GM18907 (cell line): ENCODE data around the gene NEGR1.

Experiments
- ATAC-seq: cut with Tn5 transposase; IDR thresholded peaks from one replicate; pipeline ENCODE4 v1.9.1; 2021; ENCODE audit warnings: mild to moderate bottlenecking, moderate library complexity; ENCODE audit not compliant: unreplicated experiment

NEGR1 gene

GRCh38 chr1:71521655-71522264, 760.6 kb downstream of the NEGR1 start:
- no peak for ATAC-seq

GRCh38 chr1:71511505-71511904, 770.8 kb downstream of the NEGR1 start:
- no peak for ATAC-seq

GRCh38 chr1:71510725-71511124, 771.6 kb downstream of the NEGR1 start:
- no peak for ATAC-seq

- no peak for ATAC-seq
Observed at GRCh38 chr1:71509051-71509595, 773.2 kb downstream of the NEGR1 start.

DNA sequence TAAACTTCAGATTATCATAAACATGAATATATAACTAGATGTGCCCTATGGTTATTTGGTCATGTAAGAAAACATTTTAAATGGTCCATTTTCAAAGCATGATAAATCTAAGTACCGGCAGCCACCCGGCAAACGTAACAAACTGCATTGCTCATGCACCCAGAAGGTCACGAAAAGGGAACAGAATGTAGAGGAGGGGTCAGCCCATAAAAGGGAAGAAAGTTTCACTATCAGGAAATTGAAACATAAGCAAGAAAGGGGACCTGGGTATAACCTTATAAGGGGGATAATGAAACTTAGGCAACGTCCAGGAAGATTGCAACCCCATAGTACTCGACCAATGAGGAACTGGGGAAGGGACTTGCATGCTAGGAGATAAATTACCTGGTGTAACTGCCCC, 780.3 kb downstream of the NEGR1 start:
- ATAC-seq = no peak

GRCh38 chr1:71498542-71498941, 783.8 kb downstream of the NEGR1 start:
- no peak for ATAC-seq

DNA sequence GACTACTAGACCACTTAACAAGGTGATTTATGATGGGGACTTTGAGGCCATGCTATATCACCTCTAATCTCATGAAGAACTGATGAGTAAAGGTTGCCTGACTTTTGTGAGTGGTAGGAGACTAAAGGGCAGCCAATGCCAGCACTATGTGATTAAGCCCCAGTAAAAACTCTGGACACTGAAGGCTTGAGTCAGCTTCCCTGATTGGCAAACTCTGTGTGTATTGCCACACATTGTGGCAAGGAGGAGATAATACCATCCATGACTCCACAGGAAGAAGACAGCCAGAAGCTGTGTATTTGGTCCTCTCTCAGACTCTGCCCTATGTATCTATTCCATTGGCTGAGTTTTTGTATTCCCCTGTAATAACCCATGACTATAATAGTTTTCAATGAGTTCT, 788.2 kb downstream of the NEGR1 start:
- no peak for ATAC-seq

DNA sequence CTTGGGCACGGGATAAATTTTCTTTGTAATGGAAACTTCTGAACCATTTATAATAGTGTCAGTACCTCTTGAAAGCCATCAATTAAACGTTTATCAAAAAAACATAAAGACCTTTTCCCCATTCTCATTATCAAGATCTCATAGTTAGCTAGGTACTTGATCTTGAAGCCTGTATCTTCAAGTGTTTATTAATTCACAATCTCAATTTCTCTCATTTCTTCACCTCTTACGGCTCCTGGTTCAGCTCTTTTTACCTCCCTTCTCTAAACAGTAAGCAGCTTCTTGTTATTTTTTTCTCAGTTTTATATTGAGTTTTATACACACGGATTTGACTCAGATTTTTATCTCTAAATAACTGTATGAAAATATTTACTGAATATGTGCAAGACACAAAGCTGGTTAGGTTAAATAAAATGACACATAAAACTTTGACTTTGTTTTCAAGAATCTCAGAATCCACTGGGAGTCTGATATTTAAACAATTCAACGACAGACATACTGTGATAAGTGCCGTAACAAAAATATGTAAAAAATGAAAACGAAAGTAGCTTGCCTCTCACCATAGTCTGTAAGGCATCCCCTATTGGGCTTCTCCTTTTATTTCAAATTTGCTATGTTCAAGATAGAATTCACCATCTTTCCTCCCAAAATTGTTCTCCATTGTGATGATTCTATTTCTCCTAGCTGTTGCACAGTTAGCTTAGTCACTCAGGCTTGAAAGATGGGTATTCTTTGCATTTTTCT, 789.9 kb downstream of the NEGR1 start:
- ATAC-seq = no peak

- ATAC-seq = no peak
Observed at GRCh38 chr1:71490432-71490831, 791.9 kb downstream of the NEGR1 start.

DNA sequence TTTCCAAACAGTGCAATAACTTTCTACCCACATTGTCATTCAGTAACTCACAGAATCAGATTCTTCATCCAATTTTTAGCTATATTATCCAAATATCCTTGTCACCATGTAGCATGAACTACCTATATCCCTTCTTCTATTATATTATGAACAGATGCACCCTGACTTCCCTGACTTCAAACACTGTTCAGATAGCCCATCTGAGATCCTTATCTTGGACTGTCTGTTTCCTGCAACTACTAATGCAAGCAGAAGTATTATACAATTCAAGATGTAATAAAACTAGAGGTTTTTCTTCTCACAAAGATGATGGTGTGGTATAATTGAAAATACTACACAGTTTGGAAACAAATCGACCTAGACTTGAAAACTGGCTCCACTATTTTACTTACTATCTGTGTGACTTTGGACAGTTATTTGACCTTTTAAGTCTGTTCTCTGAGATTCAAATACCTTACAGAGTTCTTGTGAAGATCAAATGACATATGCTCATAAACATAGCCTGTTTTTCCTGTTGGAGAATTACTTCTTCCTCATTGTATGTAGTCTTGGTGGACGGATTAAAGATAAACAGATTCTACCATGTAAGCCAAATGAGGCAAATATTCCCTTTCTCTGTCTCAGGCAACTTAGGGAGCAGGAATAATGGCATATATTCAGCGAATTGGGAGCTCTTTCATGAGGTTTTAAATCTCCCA, 793.6 kb downstream of the NEGR1 start:
- no peak for ATAC-seq

DNA sequence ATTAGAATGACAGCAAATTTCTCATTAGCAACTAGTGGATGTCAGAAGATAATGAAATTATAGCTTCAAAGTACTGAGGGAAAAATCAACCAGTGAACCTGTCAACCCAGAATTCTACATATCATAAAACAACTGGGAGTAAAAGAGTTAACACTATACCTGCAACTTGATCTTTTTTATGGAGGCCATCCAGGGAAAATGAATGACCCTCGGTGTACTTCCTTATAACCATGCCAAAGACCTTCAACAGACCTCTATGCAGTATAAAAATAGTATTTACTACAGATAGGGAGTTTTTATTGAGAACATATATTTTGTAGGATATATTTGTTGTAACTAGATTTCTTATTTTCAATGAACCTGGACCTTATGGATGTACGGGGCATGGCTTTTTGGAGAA, 809.0 kb downstream of the NEGR1 start:
- ATAC-seq = no peak

DNA sequence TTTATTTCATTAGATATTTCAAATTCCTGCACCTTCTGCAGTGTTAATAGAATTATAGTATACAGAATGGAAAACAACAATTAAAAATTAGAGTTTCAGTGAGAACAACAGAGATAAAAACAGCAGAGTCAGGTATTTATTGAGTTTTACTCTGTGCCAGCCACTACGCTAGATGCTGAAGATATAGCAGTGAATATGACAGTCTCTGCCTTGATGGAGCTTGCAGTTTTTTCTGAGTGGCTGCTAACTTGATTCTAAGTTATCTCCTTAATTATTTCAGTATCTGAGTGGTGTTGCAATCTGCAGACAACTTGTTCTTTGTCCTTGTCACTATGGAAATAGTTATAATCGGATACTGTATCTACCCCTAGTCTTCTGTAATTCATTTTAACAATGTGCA, 817.2 kb downstream of the NEGR1 start:
- no peak for ATAC-seq

GRCh38 chr1:71464016-71464415, 818.3 kb downstream of the NEGR1 start:
- no peak for ATAC-seq

DNA sequence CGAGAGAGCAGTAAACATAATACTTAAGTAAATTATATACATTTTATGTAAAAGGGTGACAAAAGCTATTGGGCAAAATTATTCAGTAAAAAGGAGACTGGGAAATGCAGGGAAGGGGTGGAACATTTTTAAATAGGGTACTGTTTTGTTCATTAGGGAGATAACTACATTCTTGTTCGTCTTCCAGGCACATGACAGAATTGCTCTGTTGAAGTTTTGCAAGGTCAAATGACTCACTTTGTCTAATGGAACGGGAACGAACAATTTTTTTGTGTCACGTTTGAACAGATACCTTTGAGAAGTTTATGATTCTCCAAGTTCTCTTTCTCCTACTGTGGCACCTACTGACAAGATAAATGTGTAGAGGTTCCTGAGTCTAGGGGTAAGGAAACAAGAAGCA, 819.2 kb downstream of the NEGR1 start:
- ATAC-seq = no peak

DNA sequence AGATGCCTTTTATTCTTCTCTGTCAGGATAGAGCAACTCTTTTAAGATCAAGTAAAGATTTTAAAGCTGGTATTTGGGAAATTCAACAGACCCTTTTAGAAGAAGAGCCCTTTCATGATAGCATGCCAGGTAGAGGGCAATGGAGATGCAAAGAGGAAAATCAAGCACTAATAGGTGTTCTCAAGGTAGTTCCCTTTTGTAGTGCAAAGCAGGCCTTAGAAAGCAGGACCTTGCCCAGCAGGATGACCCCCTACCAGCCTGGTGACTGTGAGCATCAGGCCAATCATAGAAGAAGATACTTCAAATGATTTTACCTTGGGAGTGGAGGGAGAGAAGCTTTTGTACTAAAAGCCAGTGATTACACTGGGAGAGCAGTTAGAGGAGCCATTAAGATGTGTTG, 820.1 kb downstream of the NEGR1 start:
- ATAC-seq = no peak

DNA sequence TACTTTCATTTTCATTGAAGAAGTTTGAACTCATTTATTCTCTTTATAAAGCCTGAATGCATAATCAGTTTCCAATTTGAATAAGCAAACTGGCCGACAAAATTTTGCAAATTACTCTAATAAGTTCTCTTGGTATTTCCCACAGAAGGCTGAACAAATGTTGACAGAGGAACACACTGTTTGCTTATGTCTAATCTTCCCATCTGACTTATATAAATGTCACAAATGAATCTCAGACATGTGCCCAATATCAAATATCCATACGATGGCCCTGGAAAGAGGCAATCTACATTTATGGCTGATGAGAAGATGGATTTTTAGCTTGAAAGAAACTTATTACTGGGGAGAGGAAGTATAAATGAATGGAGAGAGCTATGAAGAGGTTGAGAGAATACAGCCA, 820.9 kb downstream of the NEGR1 start:
- ATAC-seq = no peak

GRCh38 chr1:71448444-71448843, 833.9 kb downstream of the NEGR1 start:
- ATAC-seq = no peak

DNA sequence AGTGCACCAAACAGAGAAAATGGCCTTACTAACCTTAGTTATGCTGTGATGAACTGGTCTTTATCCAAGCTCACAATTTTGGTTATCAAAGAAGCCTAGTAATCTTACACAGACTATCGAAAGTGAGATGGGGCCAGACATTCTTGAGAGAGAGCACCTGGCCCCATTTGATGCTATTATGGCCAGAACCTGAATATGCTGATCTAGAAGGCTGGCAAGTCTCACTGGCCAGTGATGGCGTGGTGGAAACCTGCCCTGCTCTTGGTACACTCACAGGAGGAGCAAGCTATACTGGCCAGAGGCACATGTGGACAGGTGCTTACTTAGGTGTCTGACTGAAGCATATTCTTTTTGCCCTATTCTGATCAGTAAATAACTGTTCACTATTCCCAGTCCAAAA, 843.7 kb downstream of the NEGR1 start:
- ATAC-seq = no peak

- ATAC-seq = no peak
Observed at GRCh38 chr1:71435951-71436350, 846.4 kb downstream of the NEGR1 start.

DNA sequence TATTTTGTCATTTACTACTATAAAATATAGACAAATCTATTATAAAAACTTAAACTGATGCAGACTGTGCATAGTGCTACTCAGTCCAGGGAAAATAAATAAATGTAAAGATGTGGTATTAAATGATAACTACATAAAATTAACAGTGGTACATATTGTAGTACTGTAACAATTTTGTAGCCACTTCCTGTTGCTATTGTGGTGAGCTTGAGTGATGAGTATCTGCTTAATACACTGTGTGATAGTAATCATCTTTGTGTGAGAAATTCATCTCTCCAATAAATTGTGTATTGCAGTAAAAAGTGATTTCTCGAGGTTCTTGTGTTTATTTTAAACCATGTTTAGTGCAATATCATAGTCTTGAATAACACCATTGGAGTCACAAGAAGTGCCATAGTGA, 848.1 kb downstream of the NEGR1 start:
- no peak for ATAC-seq

- no peak for ATAC-seq
Observed at GRCh38 chr1:71428029-71428428, 854.3 kb downstream of the NEGR1 start.

DNA sequence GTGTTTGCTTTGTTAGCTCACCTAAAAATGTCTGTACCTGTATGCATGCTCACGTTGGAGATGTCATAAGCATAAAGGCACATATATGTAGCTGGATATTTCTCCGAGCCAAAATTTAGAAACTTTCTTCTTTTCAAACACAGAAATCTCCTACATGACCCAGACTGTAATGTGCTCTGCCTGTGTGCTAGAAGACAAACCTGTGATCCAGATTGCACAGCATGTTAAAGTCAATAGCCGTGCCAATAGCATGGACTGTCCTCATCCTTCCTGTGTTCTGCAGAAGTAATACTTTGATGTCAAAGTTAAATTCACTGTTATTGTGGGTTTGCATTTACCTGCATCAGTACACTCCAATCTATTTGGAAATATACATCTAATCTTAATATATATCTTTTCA, 855.3 kb downstream of the NEGR1 start:
- no peak for ATAC-seq
